ENCODE measurements around the gene ZNF804A.

GRCh38 chr2:184904991-184905390 is 306.7 kb downstream of the ZNF804A start:
- no peak for TF ChIP-seq CTCF (IDR thresholded peaks at IDR 0.05)
- no peak for TF ChIP-seq POLR2A (IDR thresholded peaks at IDR 0.05)

Data from esophagus squamous epithelium (tissue), 4 donors.